Neural cell (in vitro differentiated cells): ENCODE results near the gene MYLK. TPM values are rescaled to one million over a fixed set of nuclear protein-coding genes. Genes with fewer than 3 reads are reported as not detected.

Source experiments
- H2AFZ ChIP-seq: fragments of 200-600, 300-800 bp; sonication (generic), shearing (Covaris generic); 2 replicates; pipeline ENCODE4 v1.6.0; 2014; ENCODE audit warnings: low read depth, mild to moderate bottlenecking, antibody characterized with exemption, low read length, moderate library complexity
- H3F3A ChIP-seq: fragments of 200-600 bp; shearing (Covaris generic); 2 replicates; pipeline ENCODE4 v1.6.1; 2016; ENCODE audit warnings: mild to moderate bottlenecking, moderate library complexity, mixed read lengths, antibody characterized with exemption, low read length; ENCODE audit not compliant: insufficient read depth, poor library complexity, severe bottlenecking
- H3K27ac ChIP-seq: fragments of 200-600, 300-800 bp; sonication (generic), shearing (Covaris generic); 2 replicates; pipeline ENCODE4 v1.5.1; 2014; ENCODE audit warnings: mild to moderate bottlenecking, low read length, moderate library complexity
- H3K27me3 ChIP-seq: fragments of 300-800, 200-600 bp; sonication (generic), shearing (Covaris generic); 2 replicates; pipeline ENCODE4 v1.6.0; 2014; ENCODE audit warnings: mild to moderate bottlenecking, low read depth, low read length, moderate library complexity; ENCODE audit not compliant: insufficient read depth
- H3K36me3 ChIP-seq: fragments of 300-800, 200-600 bp; sonication (generic), shearing (Covaris generic); 2 replicates; pipeline ENCODE4 v1.5.1; 2014; ENCODE audit warnings: mild to moderate bottlenecking, antibody characterized with exemption, low read length, moderate library complexity; ENCODE audit not compliant: insufficient read depth
- H3K4me2 ChIP-seq: fragments of 300-800, 200-600 bp; sonication (generic), shearing (Covaris generic); 2 replicates; pipeline ENCODE4 v1.6.0; 2014; ENCODE audit warnings: mild to moderate bottlenecking, low read length
- H3K4me3 ChIP-seq: fragments of 300-800, 200-600 bp; sonication (generic), shearing (Covaris generic); 2 replicates; pipeline ENCODE4 v1.5.1; 2014; ENCODE audit warnings: mild to moderate bottlenecking, low read length, moderate library complexity
- H3K79me2 ChIP-seq: fragments of 200-600 bp; shearing (Covaris generic); replicated peaks from 2 replicates; pipeline ENCODE4 v1.6.0; 2014; ENCODE audit warnings: mild to moderate bottlenecking, low read length, moderate library complexity; ENCODE audit not compliant: insufficient read depth
- H3K9ac ChIP-seq: fragments of 300-800, 200-600 bp; sonication (generic), shearing (Covaris generic); 2 replicates; pipeline ENCODE4 v1.6.1; 2016; ENCODE audit warnings: mild to moderate bottlenecking, low read length, mixed read lengths
- H3K9me2 ChIP-seq: fragments of 200-600 bp; shearing (Covaris generic); 2 replicates; pipeline ENCODE4 v1.6.1; 2016; ENCODE audit warnings: mild to moderate bottlenecking, low read length, mixed read lengths; ENCODE audit not compliant: insufficient read depth
- H3K9me3 ChIP-seq: fragments of 200-600, 300-800 bp; sonication (generic), shearing (Covaris generic); 2 replicates; pipeline ENCODE4 v1.6.1; 2016; ENCODE audit warnings: mild to moderate bottlenecking, mixed run types, low read length, moderate library complexity, mixed read lengths
- H4K20me1 ChIP-seq: fragments of 200-600 bp; shearing (Covaris generic); 2 replicates; pipeline ENCODE4 v1.6.1; 2016; ENCODE audit warnings: mild to moderate bottlenecking, mixed run types; ENCODE audit not compliant: insufficient read depth
- EP300 ChIP-seq: fragments of 450-650 bp; conservative IDR thresholded peaks from 2 replicates; pipeline ENCODE4 v1.6.1; 2014; ENCODE audit warnings: antibody characterized with exemption, mild to moderate bottlenecking, moderate library complexity; ENCODE audit not compliant: poor library complexity, severe bottlenecking
- EZH2 ChIP-seq: fragments of 200-600, 300-800 bp; shearing (Covaris generic), sonication (generic); IDR thresholded peaks from 2 replicates; pipeline ENCODE4 v1.6.1; 2014; ENCODE audit warnings: antibody characterized with exemption, low read length, borderline replicate concordance, mild to moderate bottlenecking; ENCODE audit not compliant: insufficient read depth, poor library complexity, severe bottlenecking
- MXI1 ChIP-seq: fragments of 450-650 bp; conservative IDR thresholded peaks from 2 replicates; pipeline ENCODE4 v1.6.1; 2014; ENCODE audit warnings: antibody characterized with exemption, mild to moderate bottlenecking; ENCODE audit not compliant: poor library complexity, severe bottlenecking
- POLR2AphosphoS5 ChIP-seq: IDR thresholded peaks from 2 replicates; pipeline ENCODE4 v1.6.1; 2012
- RAD21 ChIP-seq: fragments of 450-650 bp; conservative IDR thresholded peaks from 2 replicates; pipeline ENCODE4 v1.6.1; 2014; ENCODE audit warnings: antibody characterized with exemption, mild to moderate bottlenecking, moderate library complexity
- SMC3 ChIP-seq: fragments of 450-650 bp; conservative IDR thresholded peaks from 2 replicates; pipeline ENCODE4 v1.6.1; 2014; ENCODE audit warnings: antibody characterized with exemption, mild to moderate bottlenecking, moderate library complexity; ENCODE audit not compliant: poor library complexity
- TAF1 ChIP-seq: IDR thresholded peaks from 2 replicates; pipeline ENCODE4 v1.6.1; 2012; ENCODE audit warnings: low read depth
- polyA plus RNA-seq: library from polyadenylated mRNA; depleted of rRNA; stranded (reverse); fragments of >200 nt; gene quantifications from 2 replicates; pipeline ENCODE4 v1.2.3, GENCODE V29; 2014
- TF ChIP-seq, protein P1 (sequence below): IDR thresholded peaks from 2 replicates; pipeline ENCODE4 v1.6.1; 2012; ENCODE audit warnings: borderline replicate concordance
- TF ChIP-seq, protein P2 (sequence below): fragments of 450-650 bp; IDR thresholded peaks from 2 replicates; pipeline ENCODE4 v1.5.1; 2014; ENCODE audit warnings: antibody characterized with exemption, mild to moderate bottlenecking, moderate library complexity; ENCODE audit not compliant: poor library complexity, severe bottlenecking

MYLK gene
- polyA plus RNA-seq, 1 donor from 2014 or later: 0.43 TPM

DNA sequence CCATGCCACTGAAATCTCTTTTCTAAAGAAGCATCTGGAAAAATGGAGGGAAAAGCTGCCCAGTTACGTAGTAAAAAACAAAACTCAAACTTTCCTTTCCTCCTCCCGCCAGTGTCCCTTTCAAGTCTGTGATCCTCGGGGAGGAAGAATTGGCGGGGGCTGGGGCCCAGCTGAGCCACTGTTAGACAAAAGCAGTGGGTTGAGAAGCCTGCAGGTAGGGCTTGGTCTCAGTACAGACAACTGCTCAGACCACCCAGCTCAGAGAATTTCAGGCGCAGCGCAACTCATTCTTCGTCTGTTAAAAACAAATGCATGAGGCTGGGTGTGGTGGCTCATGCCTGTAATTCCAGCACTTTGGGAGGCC lies 117.1 kb downstream of the MYLK start:
- H3K4me2 ChIP-seq: no peak overlapping the region
- H3K4me3 ChIP-seq: no peak overlapping the region
- no peaks in the 10 kb centered on the region for H3K9me3 ChIP-seq
- H3K36me3 ChIP-seq: no peaks in the 10 kb centered on the region
- H3F3A ChIP-seq: no peaks in the 10 kb centered on the region
- H3K9ac ChIP-seq: no peak overlapping the region
- no peaks in the 10 kb centered on the region for H3K27me3 ChIP-seq
- H3K9me2 ChIP-seq: no peaks in the 10 kb centered on the region
- H3K79me2 ChIP-seq: no peaks in the 10 kb centered on the region
- no peaks in the 10 kb centered on the region for H4K20me1 ChIP-seq
- H2AFZ ChIP-seq: no peak overlapping the region
- TF ChIP-seq EP300 (no peak), MXI1 (no peak), RAD21 (no peak), EZH2 (no peak), SMC3 (no peak), TAF1 (no peak), POLR2AphosphoS5 (no peak)
- TF ChIP-seq, protein P1, sequence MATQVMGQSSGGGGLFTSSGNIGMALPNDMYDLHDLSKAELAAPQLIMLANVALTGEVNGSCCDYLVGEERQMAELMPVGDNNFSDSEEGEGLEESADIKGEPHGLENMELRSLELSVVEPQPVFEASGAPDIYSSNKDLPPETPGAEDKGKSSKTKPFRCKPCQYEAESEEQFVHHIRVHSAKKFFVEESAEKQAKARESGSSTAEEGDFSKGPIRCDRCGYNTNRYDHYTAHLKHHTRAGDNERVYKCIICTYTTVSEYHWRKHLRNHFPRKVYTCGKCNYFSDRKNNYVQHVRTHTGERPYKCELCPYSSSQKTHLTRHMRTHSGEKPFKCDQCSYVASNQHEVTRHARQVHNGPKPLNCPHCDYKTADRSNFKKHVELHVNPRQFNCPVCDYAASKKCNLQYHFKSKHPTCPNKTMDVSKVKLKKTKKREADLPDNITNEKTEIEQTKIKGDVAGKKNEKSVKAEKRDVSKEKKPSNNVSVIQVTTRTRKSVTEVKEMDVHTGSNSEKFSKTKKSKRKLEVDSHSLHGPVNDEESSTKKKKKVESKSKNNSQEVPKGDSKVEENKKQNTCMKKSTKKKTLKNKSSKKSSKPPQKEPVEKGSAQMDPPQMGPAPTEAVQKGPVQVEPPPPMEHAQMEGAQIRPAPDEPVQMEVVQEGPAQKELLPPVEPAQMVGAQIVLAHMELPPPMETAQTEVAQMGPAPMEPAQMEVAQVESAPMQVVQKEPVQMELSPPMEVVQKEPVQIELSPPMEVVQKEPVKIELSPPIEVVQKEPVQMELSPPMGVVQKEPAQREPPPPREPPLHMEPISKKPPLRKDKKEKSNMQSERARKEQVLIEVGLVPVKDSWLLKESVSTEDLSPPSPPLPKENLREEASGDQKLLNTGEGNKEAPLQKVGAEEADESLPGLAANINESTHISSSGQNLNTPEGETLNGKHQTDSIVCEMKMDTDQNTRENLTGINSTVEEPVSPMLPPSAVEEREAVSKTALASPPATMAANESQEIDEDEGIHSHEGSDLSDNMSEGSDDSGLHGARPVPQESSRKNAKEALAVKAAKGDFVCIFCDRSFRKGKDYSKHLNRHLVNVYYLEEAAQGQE: no peak
- TF ChIP-seq, protein P2, sequence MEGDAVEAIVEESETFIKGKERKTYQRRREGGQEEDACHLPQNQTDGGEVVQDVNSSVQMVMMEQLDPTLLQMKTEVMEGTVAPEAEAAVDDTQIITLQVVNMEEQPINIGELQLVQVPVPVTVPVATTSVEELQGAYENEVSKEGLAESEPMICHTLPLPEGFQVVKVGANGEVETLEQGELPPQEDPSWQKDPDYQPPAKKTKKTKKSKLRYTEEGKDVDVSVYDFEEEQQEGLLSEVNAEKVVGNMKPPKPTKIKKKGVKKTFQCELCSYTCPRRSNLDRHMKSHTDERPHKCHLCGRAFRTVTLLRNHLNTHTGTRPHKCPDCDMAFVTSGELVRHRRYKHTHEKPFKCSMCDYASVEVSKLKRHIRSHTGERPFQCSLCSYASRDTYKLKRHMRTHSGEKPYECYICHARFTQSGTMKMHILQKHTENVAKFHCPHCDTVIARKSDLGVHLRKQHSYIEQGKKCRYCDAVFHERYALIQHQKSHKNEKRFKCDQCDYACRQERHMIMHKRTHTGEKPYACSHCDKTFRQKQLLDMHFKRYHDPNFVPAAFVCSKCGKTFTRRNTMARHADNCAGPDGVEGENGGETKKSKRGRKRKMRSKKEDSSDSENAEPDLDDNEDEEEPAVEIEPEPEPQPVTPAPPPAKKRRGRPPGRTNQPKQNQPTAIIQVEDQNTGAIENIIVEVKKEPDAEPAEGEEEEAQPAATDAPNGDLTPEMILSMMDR: no peak
- H3K27ac ChIP-seq: no peak overlapping the region

GRCh38 chr3:123766193-123767008 lies 117.7 kb downstream of the MYLK start:
- no peak overlapping the region for H3K9ac ChIP-seq
- no peak overlapping the region for H3K27ac ChIP-seq
- no peaks in the 10 kb centered on the region for H4K20me1 ChIP-seq
- H3K9me2 ChIP-seq: no peaks in the 10 kb centered on the region
- no peak overlapping the region for H3K4me3 ChIP-seq
- no peak overlapping the region for H3K4me2 ChIP-seq
- H3K79me2 ChIP-seq: no peaks in the 10 kb centered on the region
- TF ChIP-seq, protein P2: no peak
- TF ChIP-seq TAF1 (no peak), POLR2AphosphoS5 (no peak), EZH2 (no peak), RAD21 (no peak), EP300 (no peak), MXI1 (no peak), SMC3 (no peak)
- TF ChIP-seq, protein P1: no peak
- no peaks in the 10 kb centered on the region for H3K9me3 ChIP-seq
- no peak overlapping the region for H2AFZ ChIP-seq
- H3K36me3 ChIP-seq: no peaks in the 10 kb centered on the region
- no peaks in the 10 kb centered on the region for H3F3A ChIP-seq
- no peaks in the 10 kb centered on the region for H3K27me3 ChIP-seq
